ENCODE measurements around the gene MIOS.
A peak's percentile ranks its signal among the peaks of the same experiment; 100 is the strongest.

MIOS gene

GRCh38 chr7:7584653-7585052 lies 18.0 kb downstream of the MIOS start:
- DNase-seq = no peak

DNA sequence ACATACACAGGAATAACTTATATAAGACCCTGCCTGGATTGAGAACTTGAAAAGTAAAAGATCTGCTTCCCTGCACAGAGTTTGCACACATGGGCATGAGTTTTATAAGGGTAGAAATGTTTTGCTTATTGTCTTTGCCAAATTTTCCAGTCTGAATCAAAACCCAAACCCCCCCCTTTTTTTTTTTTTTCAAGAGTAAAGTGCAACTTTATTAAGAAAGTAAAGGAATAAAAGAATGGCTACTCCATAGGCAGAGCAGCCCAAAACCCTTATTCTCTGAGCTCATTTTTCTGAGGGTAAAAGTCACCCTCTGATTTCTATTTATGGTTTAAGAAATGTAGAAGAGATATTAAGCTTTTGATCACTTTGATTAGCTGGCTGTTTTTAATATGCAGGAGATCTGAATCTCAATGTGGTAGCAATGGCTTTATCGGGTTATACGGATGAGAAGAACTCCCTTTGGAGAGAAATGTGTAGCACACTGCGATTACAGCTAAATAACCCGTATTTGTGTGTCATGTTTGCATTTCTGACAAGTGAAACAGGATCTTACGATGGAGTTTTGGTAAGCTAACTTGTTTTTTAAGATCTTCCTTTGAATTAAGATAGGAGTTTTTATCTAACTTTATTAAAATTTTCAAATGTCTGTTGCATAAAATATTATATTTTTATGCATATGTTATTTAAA lies 18.7 kb downstream of the MIOS start:
- DNase-seq = no peak

DNA sequence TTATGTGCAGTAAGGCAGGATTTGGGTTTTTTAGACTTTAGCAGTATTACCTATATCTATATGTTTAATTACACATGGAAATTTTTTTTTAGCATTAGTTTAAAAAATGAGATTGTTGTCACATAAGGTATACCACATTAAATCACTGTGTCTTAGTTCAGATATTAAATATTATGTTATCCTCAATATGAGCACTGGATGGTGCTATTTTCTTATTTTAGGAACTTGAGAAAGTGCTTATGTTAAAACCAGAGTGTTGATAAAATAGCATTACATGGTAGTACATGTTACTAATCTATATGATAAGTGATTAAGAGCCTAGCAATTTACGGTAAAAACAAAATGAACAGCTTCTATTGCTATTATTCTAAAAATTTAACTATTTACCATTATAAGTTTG lies 28.8 kb downstream of the MIOS start:
- peak; percentile 63 for DNase-seq

DNA sequence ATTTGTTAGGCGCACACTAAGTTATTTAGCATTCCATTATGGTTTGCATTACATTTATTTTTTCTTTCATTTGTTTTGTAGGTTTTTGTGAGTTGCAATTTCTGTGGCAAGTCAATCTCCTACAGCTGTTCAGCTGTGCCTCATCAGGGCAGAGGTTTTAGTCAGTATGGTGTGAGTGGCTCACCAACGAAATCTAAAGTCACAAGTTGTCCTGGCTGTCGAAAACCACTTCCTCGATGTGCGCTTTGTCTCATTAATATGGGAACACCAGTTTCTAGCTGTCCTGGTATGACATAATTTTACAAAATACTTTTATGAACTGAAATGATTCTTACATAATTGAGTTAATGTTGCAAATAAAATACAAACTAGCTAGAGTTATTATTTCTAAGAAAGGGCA lies 29.5 kb downstream of the MIOS start:
- DNase-seq = no peak

- DNase-seq = no peak
These were observed 40.3 kb downstream of the MIOS start for GRCh38 chr7:7607010-7607409.

- DNase-seq = peak; percentile 25
These were observed 42.6 kb downstream of the MIOS start for GRCh38 chr7:7609330-7609729.

GRCh38 chr7:7612519-7612918 lies 45.8 kb downstream of the MIOS start:
- DNase-seq = no peak

DNA sequence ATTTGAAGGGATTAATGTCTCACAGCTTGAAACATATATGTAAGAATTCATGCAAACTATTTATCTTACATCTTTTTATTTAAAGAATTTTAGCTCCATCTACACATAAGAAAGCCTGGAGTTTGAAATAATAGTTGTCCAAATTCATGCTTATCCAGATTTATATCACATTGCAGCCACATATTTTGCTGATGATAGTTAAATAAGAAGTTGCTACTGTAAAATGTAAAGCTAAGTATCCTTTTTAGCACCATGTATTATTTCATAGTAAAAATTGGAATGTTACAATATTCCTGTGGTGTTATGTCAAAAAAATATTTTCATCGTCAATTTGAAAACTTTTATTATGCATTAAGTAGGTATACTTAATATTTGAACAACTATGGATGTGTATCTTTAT lies 46.5 kb downstream of the MIOS start:
- no peak for DNase-seq

DNA sequence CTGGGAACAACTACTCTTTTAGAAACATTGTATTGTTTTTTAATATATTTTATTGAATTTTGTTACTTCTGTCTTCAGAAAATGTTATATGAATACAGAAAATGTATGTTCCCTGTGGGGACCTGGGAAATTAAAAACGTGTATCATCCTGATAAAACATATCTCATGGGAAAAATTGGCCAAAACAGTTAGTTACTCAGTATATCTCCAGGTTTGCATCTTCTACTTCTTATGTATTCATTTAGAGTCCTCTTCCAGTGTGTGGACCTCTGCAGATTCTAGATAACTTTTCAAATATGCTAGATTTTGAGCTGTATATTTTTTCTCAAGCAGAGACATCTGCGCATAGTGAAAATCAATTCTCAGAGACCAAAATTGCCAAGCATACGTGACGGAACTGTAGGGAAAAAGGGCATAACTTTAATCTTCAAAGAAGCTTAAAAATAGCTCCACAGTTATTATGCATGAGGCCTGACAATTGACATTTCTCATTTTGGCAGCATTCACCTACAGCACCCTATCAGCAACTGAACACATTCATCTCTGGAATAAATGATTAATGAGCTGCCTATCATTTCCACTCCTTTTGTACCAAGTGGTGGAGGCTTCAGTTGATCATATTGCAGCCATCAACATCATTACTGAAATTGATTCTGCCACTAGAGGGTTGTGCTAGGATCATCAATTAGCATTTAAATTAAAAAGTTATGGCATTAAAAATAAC lies 47.5 kb downstream of the MIOS start:
- DNase-seq = peak; percentile 10

DNA sequence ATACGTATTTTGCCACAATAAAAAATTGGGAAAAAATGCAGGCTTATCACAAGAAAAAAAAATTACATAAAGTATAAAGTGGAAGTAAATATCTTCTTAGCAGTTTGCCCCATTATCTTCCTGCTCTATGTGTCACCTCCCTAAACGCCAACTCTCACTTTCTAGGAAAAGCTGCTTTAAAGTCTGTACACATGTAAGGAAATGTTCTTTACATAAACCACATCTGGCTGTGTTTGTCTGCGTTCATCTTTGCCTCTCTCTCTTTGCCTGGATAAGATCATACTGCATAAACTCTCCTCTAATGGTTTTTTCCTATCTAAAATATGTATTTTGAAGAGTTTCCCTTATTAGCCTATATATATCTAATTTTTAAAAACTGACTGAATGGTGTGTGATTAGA lies 50.9 kb downstream of the MIOS start:
- peak; percentile 71 for DNase-seq

- no peak for DNase-seq
These were observed 51.7 kb downstream of the MIOS start for GRCh38 chr7:7618410-7618809.

DNA sequence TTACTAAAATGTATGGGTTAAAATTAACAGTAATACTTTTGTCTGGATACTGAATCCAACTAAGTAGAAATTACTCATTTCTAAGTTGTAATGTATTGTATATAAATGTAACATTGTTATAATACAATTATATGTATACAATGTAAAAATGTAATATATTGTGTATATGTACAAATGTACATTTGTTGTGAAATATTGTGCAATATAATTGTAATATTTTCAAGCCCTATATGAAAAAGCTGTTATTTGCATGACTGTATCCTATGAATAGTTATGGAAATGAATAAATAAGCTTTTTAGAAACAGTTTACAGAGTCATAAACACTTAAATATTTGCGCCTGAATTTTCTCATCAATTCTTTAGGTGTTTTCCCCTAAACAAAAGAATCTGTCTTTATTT lies 53.6 kb downstream of the MIOS start:
- DNase-seq = no peak

- no peak for DNase-seq
These were observed 54.0 kb downstream of the MIOS start for GRCh38 chr7:7620644-7621210.

DNA sequence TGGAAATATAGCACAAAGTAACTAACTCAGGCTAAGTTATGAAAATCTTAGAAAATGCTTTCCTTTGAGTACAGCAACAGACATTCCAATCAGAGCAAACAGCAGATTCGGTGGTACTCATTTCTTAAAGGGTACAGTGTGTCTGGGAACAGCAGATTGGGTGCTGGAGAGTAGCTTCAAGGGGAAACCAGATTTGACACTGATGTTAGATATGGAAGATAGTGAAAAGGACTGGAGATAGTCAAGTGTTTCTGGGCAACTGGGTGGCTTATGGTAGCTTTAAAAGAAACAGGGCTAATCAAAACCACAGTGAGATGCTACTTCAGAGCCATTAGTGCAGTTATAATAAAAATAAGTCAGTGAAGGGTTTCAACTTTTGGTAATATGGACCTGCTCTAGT lies 61.8 kb downstream of the MIOS start:
- no peak for DNase-seq

DNA sequence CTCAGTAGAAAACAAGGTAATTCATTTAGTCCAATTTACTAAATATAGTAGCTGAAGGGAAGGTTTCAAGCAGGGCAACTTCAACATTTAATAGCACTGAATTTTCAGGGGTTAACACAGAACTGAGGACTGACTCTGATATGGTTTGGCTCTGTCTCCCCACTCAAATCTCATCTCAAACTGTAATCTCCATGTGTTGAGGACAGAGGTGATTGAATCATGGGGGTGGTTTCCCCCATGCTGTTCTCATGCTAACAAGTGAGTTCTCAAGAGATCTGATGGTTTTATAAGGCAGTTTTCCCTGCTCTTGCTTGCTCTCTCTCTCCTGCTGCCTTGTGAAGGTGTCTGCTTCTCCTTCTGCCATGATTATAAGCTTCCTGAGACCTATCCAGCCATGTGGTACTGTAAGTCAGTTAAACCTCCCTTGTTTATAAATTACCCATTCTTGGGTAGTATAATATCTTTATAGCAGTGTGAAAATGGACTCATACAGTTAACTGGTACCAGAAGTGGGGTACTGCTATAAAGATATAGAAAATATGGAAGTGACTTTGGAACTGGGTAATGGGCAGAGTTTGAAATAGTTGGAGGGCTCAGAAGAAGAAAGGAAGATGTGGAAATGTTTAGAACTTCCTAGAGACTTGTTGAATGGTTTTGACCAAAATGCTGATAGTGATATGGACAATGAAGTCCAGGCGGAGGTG lies 64.1 kb downstream of the MIOS start:
- DNase-seq = no peak

DNA sequence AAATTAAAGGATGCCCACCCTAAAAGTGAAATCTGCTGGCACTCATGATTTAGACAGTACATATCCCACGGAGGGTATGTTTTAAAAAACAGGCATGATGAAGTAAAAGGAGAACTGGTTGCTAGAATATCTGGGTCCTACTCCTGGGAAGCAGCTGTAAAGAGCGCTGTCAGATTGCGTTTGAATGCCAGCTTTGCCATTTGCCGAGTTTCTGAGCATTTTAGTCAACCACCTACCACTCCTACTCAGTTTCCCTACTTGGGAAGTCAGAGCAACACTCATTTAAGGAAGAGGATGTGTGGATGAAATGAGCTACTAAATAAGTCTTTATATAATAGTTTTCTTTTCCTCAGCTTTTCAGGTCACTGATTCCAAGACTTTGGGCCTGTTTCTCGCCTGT lies 72.7 kb downstream of the MIOS start:
- no peak for DNase-seq

DNA sequence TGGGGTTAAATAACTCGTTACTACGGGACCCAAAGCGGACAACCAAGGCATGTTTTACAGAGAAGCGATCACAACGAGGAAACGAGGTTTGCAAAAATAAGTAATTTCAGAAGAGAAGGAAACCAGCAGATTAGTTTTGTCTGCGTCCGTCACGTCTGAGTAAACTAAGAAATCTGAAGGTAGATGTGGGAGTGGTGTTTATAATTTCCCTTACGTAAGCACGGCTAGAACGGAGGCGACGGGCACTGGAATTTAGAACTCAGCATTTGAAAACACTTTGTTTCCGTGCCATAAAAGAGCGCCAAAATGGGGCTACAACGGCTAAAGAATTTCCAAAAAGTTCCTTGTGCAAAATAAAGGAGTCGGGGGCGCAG lies 73.2 kb downstream of the MIOS start:
- DNase-seq = peak; percentile 33

GRCh38 chr7:7640221-7641128 lies 73.8 kb downstream of the MIOS start, which contains the start of gene UMAD1:
UMAD1 (plus strand) TSS chr7:7640752; CDS start chr7:7673372, 32,620 bp downstream.
- DNase-seq = peak; percentile 98

DNA sequence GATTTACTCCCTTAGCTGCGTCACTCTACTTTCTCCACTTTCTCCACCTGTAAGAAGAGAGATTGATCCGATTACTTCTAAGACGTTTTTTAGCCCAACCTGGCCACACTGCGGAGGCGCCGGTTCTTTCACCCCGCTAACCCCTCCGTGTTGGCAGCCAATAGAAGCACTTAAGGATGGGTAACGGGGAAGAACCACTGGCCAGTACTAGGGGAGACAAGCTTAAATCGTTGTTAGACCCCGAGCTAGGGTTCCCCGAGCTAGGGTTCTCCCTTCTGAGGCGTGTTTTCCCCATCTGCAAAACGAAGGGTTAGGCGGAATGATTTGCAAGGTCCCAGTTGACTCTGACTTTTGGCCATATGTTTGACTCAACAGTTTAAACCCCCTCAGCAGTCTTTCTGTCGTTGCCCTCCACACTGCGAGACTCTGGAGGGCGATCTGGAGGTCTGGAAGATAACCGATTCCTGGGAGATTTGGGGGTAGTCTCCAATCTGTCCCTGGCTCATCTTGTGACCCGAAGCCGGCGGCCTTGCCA lies 74.5 kb downstream of the MIOS start:
- DNase-seq = no peak

GRCh38 chr7:7642081-7642480 lies 75.4 kb downstream of the MIOS start:
- DNase-seq = no peak

DNA sequence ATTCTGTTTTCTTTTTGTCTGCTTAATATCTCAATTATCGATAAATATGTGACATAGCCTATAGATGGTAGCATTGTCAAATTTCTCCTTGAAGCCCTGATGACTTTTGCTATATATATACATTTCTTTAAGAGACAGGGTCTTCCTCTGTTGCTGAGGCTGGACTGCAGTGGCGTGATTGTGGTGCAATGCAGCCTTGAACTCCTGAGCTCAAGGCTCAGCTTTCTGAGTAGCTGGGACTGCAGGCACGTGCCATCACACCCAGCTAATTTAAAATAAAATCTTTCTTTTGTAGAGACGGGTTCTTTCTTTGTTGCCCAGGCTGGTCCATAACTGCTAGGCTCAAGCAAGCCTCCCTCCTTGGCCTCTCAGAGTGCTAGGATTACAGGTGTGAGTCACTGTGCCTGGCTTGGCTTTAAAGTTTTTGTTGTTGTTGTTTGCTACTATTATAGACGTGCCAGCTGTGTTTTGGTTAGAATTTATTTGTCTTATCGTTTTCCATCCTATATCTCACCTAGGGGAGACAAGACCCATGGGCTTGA lies 80.9 kb downstream of the MIOS start:
- no peak for DNase-seq

DNA sequence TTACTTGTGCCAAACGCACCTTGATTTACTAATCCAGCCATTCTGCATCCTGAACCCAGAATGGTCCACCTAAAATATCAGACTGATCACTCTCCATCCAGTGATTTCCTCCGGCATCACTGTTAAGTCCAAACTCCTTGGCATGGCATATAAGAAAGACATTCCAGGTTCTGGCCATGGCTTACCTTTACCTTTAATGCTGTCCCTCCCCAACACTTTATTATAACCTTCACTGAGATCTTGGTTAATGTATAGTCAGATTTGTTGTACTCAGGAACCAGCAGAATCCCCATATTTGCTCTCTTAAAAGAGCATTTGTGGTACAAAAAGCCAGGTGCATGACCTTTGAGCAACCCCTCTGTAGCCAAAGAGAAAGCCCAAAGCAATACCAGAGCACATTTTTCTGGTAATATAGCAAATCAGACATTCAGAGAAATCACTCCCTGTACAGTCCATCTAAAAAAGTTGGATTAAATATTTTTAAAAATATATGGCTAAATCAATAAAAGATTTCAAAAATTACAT lies 84.1 kb downstream of the MIOS start:
- DNase-seq = no peak

Data from OCI-M1 (cell line).